CD4-positive, alpha-beta memory T cell (primary cell): ENCODE data around the gene COA3. TPM values are rescaled to one million over a fixed set of nuclear protein-coding genes. Genes with fewer than 3 reads are reported as not detected.

Experiments
- CTCF ChIA-PET: fragments of 350-600 bp; sonication (Branson Sonifier 250); formaldehyde crosslinking; loops from one replicate; lab custom pipeline; 2021; ENCODE audit warnings: inconsistent platforms; ENCODE audit not compliant: partially characterized antibody; lab: Charles Lee
- POLR2A ChIA-PET: fragments of 350-600 bp; sonication (Branson Sonifier 250); formaldehyde crosslinking; loops from one replicate; lab custom pipeline; 2021; ENCODE audit not compliant: partially characterized antibody; lab: Charles Lee
- DNase-seq, 5 donors: peaks; one replicate each; pipeline versions ENCODE4 v3.0.0 to v3.0.0-alpha.2; 2020 to 2022; ENCODE audit warnings: mixed read lengths in 1 of 5
- H3K27ac ChIP-seq: one replicate; pipeline ENCODE4 v1.7.0; 2013; ENCODE audit warnings: low read depth, low read length
- H3K27me3 ChIP-seq: 2 replicates; pipeline ENCODE4 v1.7.0; 2013; ENCODE audit warnings: mild to moderate bottlenecking, low read length, moderate library complexity; ENCODE audit not compliant: insufficient read depth
- H3K36me3 ChIP-seq: 2 replicates; pipeline ENCODE4 v1.7.0; 2013; ENCODE audit warnings: mild to moderate bottlenecking, low read length, moderate library complexity; ENCODE audit not compliant: insufficient read depth
- H3K4me1 ChIP-seq: 2 replicates; pipeline ENCODE4 v1.7.0; 2013; ENCODE audit warnings: mild to moderate bottlenecking, low read length, moderate library complexity; ENCODE audit not compliant: insufficient read depth
- H3K4me3 ChIP-seq, 2 donors: one replicate each; pipeline ENCODE4 v1.7.0; 2013; ENCODE audit warnings: low read length in 2 of 2, mild to moderate bottlenecking in 1 of 2
- H3K9me3 ChIP-seq, 2 donors: one replicate each; pipeline ENCODE4 v1.7.0; 2013; ENCODE audit warnings: low read length in 2 of 2, control low read depth in 1 of 2; ENCODE audit not compliant: control insufficient read depth in 1 of 2
- H3K27ac Mint-ChIP-seq, 7 donors: one replicate each; pipeline ENCODE4 v1.8.0; 2020 to 2021; ENCODE audit warnings: mixed read lengths in 7 of 7, mild to moderate bottlenecking in 6 of 7, inconsistent platforms in 3 of 7, moderate library complexity in 3 of 7
- H3K27me3 Mint-ChIP-seq, 2 donors: one replicate each; pipeline ENCODE4 v1.8.0; 2020 to 2021; ENCODE audit warnings: mixed read lengths in 2 of 2
- H3K36me3 Mint-ChIP-seq, 2 donors: one replicate each; pipeline ENCODE4 v1.8.0; 2020 to 2021; ENCODE audit warnings: mixed read lengths in 2 of 2, inconsistent platforms in 1 of 2, mild to moderate bottlenecking in 1 of 2
- H3K4me1 Mint-ChIP-seq, 4 donors: one replicate each; pipeline ENCODE4 v1.8.0; 2020 to 2021; ENCODE audit warnings: mixed read lengths in 4 of 4, mild to moderate bottlenecking in 1 of 4
- H3K4me3 Mint-ChIP-seq, 8 donors: one replicate each; pipeline ENCODE4 v1.8.0; 2020 to 2021; ENCODE audit warnings: mixed read lengths in 8 of 8, mild to moderate bottlenecking in 7 of 8, moderate library complexity in 6 of 8, inconsistent platforms in 3 of 8
- H3K9me3 Mint-ChIP-seq, 8 donors: one replicate each; pipeline ENCODE4 v1.8.0; 2020 to 2021; ENCODE audit warnings: mixed read lengths in 8 of 8, mild to moderate bottlenecking in 5 of 8, inconsistent platforms in 3 of 8, moderate library complexity in 1 of 8
- intact Hi-C: fragments of 100-400 bp; cut with micrococcal nuclease; formaldehyde crosslinking; loops from one replicate; pipeline ENCODE4 v1.15.1; 2023
- polyA plus RNA-seq, 2 donors: library from polyadenylated mRNA; unstranded; fragments of 300-500 nt; fragmentation: Illumina TruSeq; gene quantifications; one replicate each; pipeline ENCODE4 v1.2.3, GENCODE V29; 2021
- total RNA-seq, 2 experiments: library from RNA; stranded (reverse); gene quantifications; one replicate each; pipeline ENCODE4 v1.2.3, GENCODE V29; 2021

COA3 gene, protein sequence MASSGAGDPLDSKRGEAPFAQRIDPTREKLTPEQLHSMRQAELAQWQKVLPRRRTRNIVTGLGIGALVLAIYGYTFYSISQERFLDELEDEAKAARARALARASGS
- total RNA-seq (10 to 100 TPM; 27.7 to 30.1 TPM), polyA plus RNA-seq (100 to 1,000 TPM; 110 to 153 TPM)

DNA sequence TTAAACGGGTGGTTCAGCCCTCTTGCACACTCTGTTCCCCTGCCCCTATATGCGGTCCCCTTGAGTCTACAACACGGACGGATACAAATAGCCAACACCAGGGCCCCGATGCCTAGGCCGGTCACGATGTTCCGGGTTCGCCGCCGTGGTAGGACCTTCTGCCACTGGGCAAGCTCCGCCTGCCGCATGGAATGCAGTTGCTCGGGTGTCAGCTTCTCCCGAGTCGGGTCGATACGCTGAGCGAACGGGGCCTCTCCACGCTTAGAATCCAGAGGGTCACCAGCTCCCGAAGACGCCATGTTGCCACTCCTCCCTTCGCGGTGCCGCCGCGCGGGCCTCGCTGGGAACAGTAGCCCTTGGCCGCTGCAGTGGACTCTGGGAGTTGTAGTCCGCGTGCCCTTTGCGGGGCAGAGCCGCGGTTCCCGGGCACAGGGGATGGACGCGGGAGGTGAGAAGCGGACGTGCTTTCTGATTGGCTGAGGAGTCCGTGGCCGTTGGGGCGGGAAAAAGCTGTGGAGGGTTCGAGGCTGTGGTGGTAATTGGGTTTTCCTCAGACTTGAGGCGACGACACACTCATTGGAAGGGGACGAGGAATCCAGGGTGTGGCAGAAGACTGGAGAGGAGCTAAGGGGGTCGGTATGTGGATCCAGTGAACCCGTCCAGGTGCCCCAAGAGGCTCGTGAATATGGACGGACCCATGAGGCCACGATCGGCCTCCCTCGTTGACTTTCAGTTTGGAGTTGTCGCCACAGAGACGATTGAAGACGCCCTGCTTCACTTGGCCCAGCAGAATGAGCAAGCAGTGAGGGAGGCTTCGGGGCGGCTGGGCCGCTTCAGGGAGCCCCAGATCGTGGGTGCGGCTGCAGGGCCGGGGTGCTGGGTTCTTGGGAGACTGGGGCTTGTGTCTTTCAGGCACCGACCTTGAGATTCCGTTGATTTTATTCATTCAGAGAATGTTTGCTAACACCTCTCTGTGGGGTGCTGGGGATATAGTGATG, at the start of gene COA3, which contains the start of gene CNTD1:
Gene COA3 (minus strand): TSS at position 322 of the 998 bp plus-strand sequence. CDS start 23 bp downstream, at position 299.
Gene CNTD1 (plus strand): TSS at position 479 of the 998 bp plus-strand sequence. CDS start 207 bp downstream, at position 686.
- H3K4me1 ChIP-seq, result peaks cover 16% of the 10 kb centered on the region
- peak within 1 kb of the TSS; percentile 47 for H3K27ac ChIP-seq
- peaks cover 6 to 8% of the 10 kb centered on the region in 2 donors for H3K36me3 Mint-ChIP-seq
- peaks cover 12 to 24% (median 17%) of the 10 kb centered on the region in 4 donors for H3K4me1 Mint-ChIP-seq
- H3K27me3 ChIP-seq, result no peaks in the 10 kb centered on the region
- no peaks in the 10 kb centered on the region for H3K27me3 Mint-ChIP-seq
- H3K9me3 ChIP-seq, result no peaks in the 10 kb centered on the region
- CTCF ChIA-PET, result interaction anchor here (1.1 to 1.6 kb wide), 3 partner anchors 19 to 25 kb away, joined by 3 to 4 read pairs (median 4); partner anchors contain the start of gene BECN1
- H3K4me3 ChIP-seq, result peak within 1 kb of the TSS; percentile 26 to 92
- POLR2A ChIA-PET, result interaction anchor here (0.6 to 2.0 kb wide), 8 partner anchors 9 to 199 kb away, joined by 3 to 9 read pairs (median 5); partner anchors contain the start of genes BECN1, RETREG3, RPL27 and TUBG1
- H3K27ac Mint-ChIP-seq, result peak within 1 kb of the TSS in 6 of 7 donors; percentile 9 to 94 (median 92)
- H3K4me3 Mint-ChIP-seq, result peak within 1 kb of the TSS; percentile 93 to 98 (median 95)
- no peaks in the 10 kb centered on the region for H3K9me3 Mint-ChIP-seq
- DNase-seq, result peak; percentile 58 to 70 (median 68)
- H3K36me3 ChIP-seq, result no peaks in the 10 kb centered on the region
- intact Hi-C loops, result loop anchor here (1.0 kb wide), 1 partner anchor 54 kb away; no protein-coding TSS in a partner anchor

- peaks cover 0 to 8% (median 4%) of the 10 kb centered on the region in 4 donors for H3K4me1 Mint-ChIP-seq
- Histone ChIP-seq H3K27ac (no peak overlapping the region), H3K36me3 (peaks cover 14% of the 10 kb centered on the region), H3K9me3 (no peaks in the 10 kb centered on the region), H3K27me3 (no peaks in the 10 kb centered on the region), H3K4me1 (no peaks in the 10 kb centered on the region), H3K4me3 (no peak overlapping the region)
- H3K27ac Mint-ChIP-seq, result no peak overlapping the region
- no peak for DNase-seq
- H3K9me3 Mint-ChIP-seq, result no peaks in the 10 kb centered on the region
- ChIA-PET CTCF (interaction anchor here (0.7 kb wide), 1 partner anchor 88 kb away, joined by 4 read pairs; no protein-coding TSS in a partner anchor), POLR2A (no interaction called here)
- H3K36me3 Mint-ChIP-seq, result peaks cover 12 to 29% of the 10 kb centered on the region in 2 donors
- intact Hi-C loops, result no loop called here
- peaks cover 0 to under 1% of the 10 kb centered on the region in 2 donors for H3K27me3 Mint-ChIP-seq
- no peak overlapping the region for H3K4me3 Mint-ChIP-seq
These were observed 49.6 kb upstream of the COA3 start for GRCh38 chr17:42848093-42848492.

DNA sequence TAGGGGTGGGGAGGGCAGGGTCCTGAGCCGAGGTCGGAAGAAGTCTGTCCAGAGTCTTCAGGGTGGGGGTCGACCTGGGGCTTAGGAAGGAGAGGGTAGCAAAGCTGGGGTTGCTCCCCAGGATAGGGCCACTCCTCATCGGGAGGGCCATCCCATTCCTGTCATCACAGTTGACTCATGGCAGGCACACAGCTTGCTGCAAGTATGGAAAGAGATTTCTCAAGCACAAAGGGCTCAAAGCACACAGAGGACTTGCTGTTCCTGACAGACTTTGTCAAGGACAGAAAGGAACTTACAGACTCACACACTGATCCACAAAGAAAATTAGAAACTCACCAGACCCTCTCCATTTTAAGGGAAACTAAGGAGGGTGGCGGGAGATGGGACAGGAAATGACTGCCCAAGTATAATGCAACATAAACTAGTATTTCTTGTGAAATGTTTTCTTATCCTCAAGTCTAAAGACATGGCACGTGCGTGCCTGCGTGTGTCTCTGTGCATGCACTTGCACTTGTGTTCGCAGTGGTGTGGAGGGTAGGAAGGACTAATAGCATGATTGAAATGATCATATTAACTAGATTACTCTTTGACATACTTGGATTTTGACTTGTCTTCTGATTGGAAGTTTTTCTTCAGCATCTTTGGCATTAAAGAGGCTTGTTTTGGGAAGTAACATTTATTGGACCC, 48.2 kb upstream of the COA3 start:
- Mint-ChIP-seq H3K27ac (peak overlapping the region in 3 of 7 donors; percentile 0 to 87 (median 35)), H3K4me3 (no peak overlapping the region), H3K4me1 (peaks cover 0 to 8% (median 4%) of the 10 kb centered on the region in 4 donors), H3K27me3 (no peaks in the 10 kb centered on the region), H3K36me3 (peaks cover 26 to 43% of the 10 kb centered on the region in 2 donors), H3K9me3 (no peaks in the 10 kb centered on the region)
- no peaks in the 10 kb centered on the region for H3K27me3 ChIP-seq
- intact Hi-C loops, result no loop called here
- no peaks in the 10 kb centered on the region for H3K9me3 ChIP-seq
- H3K36me3 ChIP-seq, result peaks cover 27% of the 10 kb centered on the region
- no peak overlapping the region for H3K4me3 ChIP-seq
- H3K27ac ChIP-seq, result no peak overlapping the region
- POLR2A ChIA-PET, result interaction anchor here (1.2 to 1.3 kb wide), 3 partner anchors 8 to 22 kb away, joined by 3 to 4 read pairs (median 3); partner anchors contain the start of gene BECN1
- CTCF ChIA-PET, result interaction anchor here (0.6 kb wide), 1 partner anchor 870 kb away, joined by 3 read pairs; no protein-coding TSS in a partner anchor
- H3K4me1 ChIP-seq, result no peaks in the 10 kb centered on the region
- DNase-seq, result no peak

DNA sequence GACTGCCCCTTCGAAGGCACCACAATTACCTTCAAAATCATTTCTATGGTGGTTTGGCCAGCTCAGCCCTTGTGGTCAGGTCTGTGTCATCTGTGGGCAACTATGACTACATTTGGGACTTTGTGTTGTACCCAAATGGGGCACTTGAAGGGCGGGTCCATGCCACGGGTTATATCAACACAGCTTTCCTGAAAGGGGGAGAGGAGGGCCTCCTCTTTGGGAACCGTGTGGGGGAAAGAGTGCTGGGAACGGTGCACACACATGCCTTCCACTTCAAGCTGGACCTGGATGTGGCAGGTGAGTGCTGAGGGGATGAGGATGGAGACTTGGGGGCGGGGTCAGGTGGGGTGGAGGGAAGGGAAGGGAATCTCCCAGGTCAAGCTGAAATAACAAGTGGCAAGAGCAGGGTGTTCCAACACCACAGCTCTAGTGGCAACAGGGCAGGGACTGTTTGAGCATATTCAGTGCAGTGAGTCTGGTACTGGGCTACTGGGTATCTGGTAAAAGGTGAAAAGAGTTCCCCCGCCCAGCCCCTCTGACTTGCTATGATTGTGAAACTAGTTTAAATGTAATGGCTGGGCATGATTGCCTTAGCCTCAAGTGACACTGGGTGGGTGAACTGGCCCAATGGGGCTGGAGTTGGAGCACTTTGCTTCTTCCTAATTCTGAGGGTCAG, 47.6 kb upstream of the COA3 start:
- Mint-ChIP-seq H3K27ac (peak overlapping the region in 3 of 7 donors; percentile 36 to 60 (median 52)), H3K4me1 (peaks cover 0 to 8% (median 4%) of the 10 kb centered on the region in 4 donors), H3K4me3 (no peak overlapping the region), H3K36me3 (peaks cover 32 to 50% of the 10 kb centered on the region in 2 donors), H3K9me3 (no peaks in the 10 kb centered on the region), H3K27me3 (no peaks in the 10 kb centered on the region)
- POLR2A ChIA-PET, result interaction anchor here (1.2 to 1.3 kb wide), 3 partner anchors 9 to 22 kb away, joined by 3 to 4 read pairs (median 3); partner anchors contain the start of gene BECN1
- no peaks in the 10 kb centered on the region for H3K9me3 ChIP-seq
- H3K27ac ChIP-seq, result no peak overlapping the region
- H3K36me3 ChIP-seq, result peaks cover 34% of the 10 kb centered on the region
- intact Hi-C loops, result no loop called here
- H3K4me3 ChIP-seq, result no peak overlapping the region
- CTCF ChIA-PET, result no interaction called here
- H3K27me3 ChIP-seq, result no peaks in the 10 kb centered on the region
- H3K4me1 ChIP-seq, result no peaks in the 10 kb centered on the region
- no peak for DNase-seq

GRCh38 chr17:42845556-42845917, 47.0 kb upstream of the COA3 start:
- Histone ChIP-seq H3K27me3 (no peaks in the 10 kb centered on the region), H3K36me3 (peaks cover 34% of the 10 kb centered on the region), H3K9me3 (no peaks in the 10 kb centered on the region), H3K4me1 (no peaks in the 10 kb centered on the region), H3K27ac (no peak overlapping the region), H3K4me3 (no peak overlapping the region)
- no peaks in the 10 kb centered on the region for H3K27me3 Mint-ChIP-seq
- intact Hi-C loops, result no loop called here
- peaks cover 34 to 53% of the 10 kb centered on the region in 2 donors for H3K36me3 Mint-ChIP-seq
- no peak for DNase-seq
- H3K4me1 Mint-ChIP-seq, result peaks cover 0 to 8% (median 4%) of the 10 kb centered on the region in 4 donors
- H3K27ac Mint-ChIP-seq, result no peak overlapping the region
- CTCF ChIA-PET, result no interaction called here
- H3K4me3 Mint-ChIP-seq, result no peak overlapping the region
- POLR2A ChIA-PET, result interaction anchor here (1.2 to 1.3 kb wide), 2 partner anchors 9 to 12 kb away, joined by 3 to 4 read pairs; no protein-coding TSS in a partner anchor
- H3K9me3 Mint-ChIP-seq, result no peaks in the 10 kb centered on the region
